ENCODE measurements around the gene GRID2.

The GRID2 gene

GRCh38 chr4:92488496-92488895 is 184.7 kb downstream of the GRID2 start:
- H3K27me3 ChIP-seq (ENCODE audit: control insufficient read depth, insufficient read depth, low read length) = no peaks in the 10 kb centered on the region
- no peak overlapping the region for H3K4me3 ChIP-seq (ENCODE audit: low read depth, low read length)
- H3K4me1 ChIP-seq (ENCODE audit: control insufficient read depth, insufficient read depth, low read length) = peaks cover 16% of the 10 kb centered on the region
- H3K36me3 ChIP-seq (ENCODE audit: control insufficient read depth, insufficient read depth, low read length) = no peaks in the 10 kb centered on the region
- no peak overlapping the region for H3K9ac ChIP-seq (ENCODE audit: low read depth, low read length)
- H3K9me3 ChIP-seq (ENCODE audit: control insufficient read depth, insufficient read depth, low read length) = no peaks in the 10 kb centered on the region

DNA sequence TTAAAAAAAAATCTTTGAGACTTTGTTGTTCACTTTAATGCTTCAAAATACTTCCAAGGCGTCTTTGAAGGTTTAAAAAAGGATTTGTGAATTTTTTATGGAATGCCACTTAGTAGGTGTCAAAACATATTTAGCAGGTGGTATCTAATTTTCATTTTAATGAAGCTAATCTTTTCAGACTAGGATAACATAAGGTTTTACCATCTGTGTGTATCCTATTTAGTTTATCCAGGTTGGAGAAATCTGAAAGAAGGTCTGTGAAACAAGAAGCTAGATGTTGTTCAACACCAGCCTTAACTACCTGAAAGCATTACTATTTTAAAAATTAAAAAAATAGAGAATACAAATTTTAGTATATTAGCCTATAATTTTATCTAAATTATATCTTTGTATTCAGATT is 193.4 kb downstream of the GRID2 start:
- H3K4me3 ChIP-seq (ENCODE audit: low read depth, low read length) = no peak overlapping the region
- H3K9ac ChIP-seq (ENCODE audit: low read depth, low read length) = no peak overlapping the region
- H3K36me3 ChIP-seq (ENCODE audit: control insufficient read depth, insufficient read depth, low read length) = no peaks in the 10 kb centered on the region
- H3K4me1 ChIP-seq (ENCODE audit: control insufficient read depth, insufficient read depth, low read length) = peaks cover 15% of the 10 kb centered on the region
- no peaks in the 10 kb centered on the region for H3K27me3 ChIP-seq (ENCODE audit: control insufficient read depth, insufficient read depth, low read length)
- H3K9me3 ChIP-seq (ENCODE audit: control insufficient read depth, insufficient read depth, low read length) = no peaks in the 10 kb centered on the region

DNA sequence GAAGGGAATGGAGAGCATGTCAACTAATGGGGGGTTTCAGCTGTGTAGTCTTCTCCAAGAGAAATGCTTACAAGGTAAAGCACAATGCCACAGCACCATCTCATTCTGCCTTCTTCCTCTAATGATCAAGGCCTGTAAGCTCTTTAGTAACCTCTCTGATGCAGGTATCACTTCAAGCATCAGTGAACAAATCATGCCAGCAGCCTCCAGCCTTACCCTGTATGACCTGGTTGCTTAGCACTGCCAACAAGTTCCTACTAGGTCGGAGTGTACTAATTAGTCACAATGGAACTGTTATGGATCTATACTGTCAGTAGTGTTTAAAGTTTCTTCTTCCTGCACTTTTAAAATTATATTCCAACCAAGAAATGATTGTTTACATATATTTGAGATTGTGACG is 197.7 kb downstream of the GRID2 start:
- no peak overlapping the region for H3K4me3 ChIP-seq (ENCODE audit: low read depth, low read length)
- H3K36me3 ChIP-seq (ENCODE audit: control insufficient read depth, insufficient read depth, low read length) = no peaks in the 10 kb centered on the region
- H3K4me1 ChIP-seq (ENCODE audit: control insufficient read depth, insufficient read depth, low read length) = peaks cover 31% of the 10 kb centered on the region
- no peaks in the 10 kb centered on the region for H3K9me3 ChIP-seq (ENCODE audit: control insufficient read depth, insufficient read depth, low read length)
- no peaks in the 10 kb centered on the region for H3K27me3 ChIP-seq (ENCODE audit: control insufficient read depth, insufficient read depth, low read length)
- H3K9ac ChIP-seq (ENCODE audit: low read depth, low read length) = no peak overlapping the region

GRCh38 chr4:92506933-92507332 is 203.2 kb downstream of the GRID2 start:
- H3K4me1 ChIP-seq (ENCODE audit: control insufficient read depth, insufficient read depth, low read length) = peaks cover 27% of the 10 kb centered on the region
- H3K36me3 ChIP-seq (ENCODE audit: control insufficient read depth, insufficient read depth, low read length) = no peaks in the 10 kb centered on the region
- no peak overlapping the region for H3K4me3 ChIP-seq (ENCODE audit: low read depth, low read length)
- no peaks in the 10 kb centered on the region for H3K27me3 ChIP-seq (ENCODE audit: control insufficient read depth, insufficient read depth, low read length)
- no peak overlapping the region for H3K9ac ChIP-seq (ENCODE audit: low read depth, low read length)
- H3K9me3 ChIP-seq (ENCODE audit: control insufficient read depth, insufficient read depth, low read length) = no peaks in the 10 kb centered on the region

- H3K27me3 ChIP-seq (ENCODE audit: control insufficient read depth, insufficient read depth, low read length) = no peaks in the 10 kb centered on the region
- H3K9me3 ChIP-seq (ENCODE audit: control insufficient read depth, insufficient read depth, low read length) = no peaks in the 10 kb centered on the region
- no peaks in the 10 kb centered on the region for H3K36me3 ChIP-seq (ENCODE audit: control insufficient read depth, insufficient read depth, low read length)
- no peak overlapping the region for H3K9ac ChIP-seq (ENCODE audit: low read depth, low read length)
- H3K4me1 ChIP-seq (ENCODE audit: control insufficient read depth, insufficient read depth, low read length) = peaks cover 28% of the 10 kb centered on the region
- no peak overlapping the region for H3K4me3 ChIP-seq (ENCODE audit: low read depth, low read length)
Measured at GRCh38 chr4:92514627-92515026, 210.9 kb downstream of the GRID2 start.

- Histone ChIP-seq H3K36me3 (ENCODE audit: control insufficient read depth, insufficient read depth, low read length) (no peaks in the 10 kb centered on the region), H3K4me1 (ENCODE audit: control insufficient read depth, insufficient read depth, low read length) (peaks cover 32% of the 10 kb centered on the region), H3K9me3 (ENCODE audit: control insufficient read depth, insufficient read depth, low read length) (no peaks in the 10 kb centered on the region), H3K4me3 (ENCODE audit: low read depth, low read length) (no peak overlapping the region), H3K9ac (ENCODE audit: low read depth, low read length) (no peak overlapping the region), H3K27me3 (ENCODE audit: control insufficient read depth, insufficient read depth, low read length) (no peaks in the 10 kb centered on the region)
Measured at GRCh38 chr4:92516450-92516849, 212.7 kb downstream of the GRID2 start.

GRCh38 chr4:92519727-92520126 is 216.0 kb downstream of the GRID2 start:
- Histone ChIP-seq H3K36me3 (ENCODE audit: control insufficient read depth, insufficient read depth, low read length) (no peaks in the 10 kb centered on the region), H3K4me3 (ENCODE audit: low read depth, low read length) (no peak overlapping the region), H3K9ac (ENCODE audit: low read depth, low read length) (no peak overlapping the region), H3K4me1 (ENCODE audit: control insufficient read depth, insufficient read depth, low read length) (peaks cover 46% of the 10 kb centered on the region), H3K27me3 (ENCODE audit: control insufficient read depth, insufficient read depth, low read length) (no peaks in the 10 kb centered on the region), H3K9me3 (ENCODE audit: control insufficient read depth, insufficient read depth, low read length) (no peaks in the 10 kb centered on the region)

- no peak overlapping the region for H3K9ac ChIP-seq (ENCODE audit: low read depth, low read length)
Measured at GRCh38 chr4:92520563-92520962, 216.8 kb downstream of the GRID2 start.

DNA sequence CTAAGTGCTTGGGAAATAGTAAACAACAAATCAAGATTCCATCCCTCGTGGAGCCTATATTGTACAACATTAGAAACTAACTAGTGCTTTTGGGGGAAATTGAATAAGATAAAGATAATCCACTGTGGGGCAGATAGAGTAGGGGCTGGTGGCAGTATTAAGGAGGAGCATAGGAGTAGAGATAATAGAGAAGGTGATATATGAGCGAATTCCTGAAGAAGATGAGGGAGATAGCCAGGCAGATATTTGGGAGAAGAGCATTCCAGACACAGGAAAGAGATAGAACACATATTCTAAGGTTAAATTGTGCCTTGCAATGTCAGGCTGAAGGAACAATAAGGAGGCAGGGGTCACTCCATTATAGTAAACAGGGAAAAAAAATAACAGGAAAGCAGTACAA is 218.2 kb downstream of the GRID2 start:
- Histone ChIP-seq H3K4me3 (ENCODE audit: low read depth, low read length) (no peak overlapping the region), H3K4me1 (ENCODE audit: control insufficient read depth, insufficient read depth, low read length) (peaks cover 48% of the 10 kb centered on the region), H3K27me3 (ENCODE audit: control insufficient read depth, insufficient read depth, low read length) (no peaks in the 10 kb centered on the region), H3K9me3 (ENCODE audit: control insufficient read depth, insufficient read depth, low read length) (no peaks in the 10 kb centered on the region), H3K36me3 (ENCODE audit: control insufficient read depth, insufficient read depth, low read length) (no peaks in the 10 kb centered on the region), H3K9ac (ENCODE audit: low read depth, low read length) (no peak overlapping the region)

More at GRCh38 chr4:92520563-92520962, 216.8 kb downstream of the GRID2 start:
- Histone ChIP-seq H3K36me3 (ENCODE audit: control insufficient read depth, insufficient read depth, low read length) (no peaks in the 10 kb centered on the region), H3K27me3 (ENCODE audit: control insufficient read depth, insufficient read depth, low read length) (no peaks in the 10 kb centered on the region), H3K9me3 (ENCODE audit: control insufficient read depth, insufficient read depth, low read length) (no peaks in the 10 kb centered on the region), H3K4me1 (ENCODE audit: control insufficient read depth, insufficient read depth, low read length) (peaks cover 48% of the 10 kb centered on the region), H3K4me3 (ENCODE audit: low read depth, low read length) (no peak overlapping the region)

DNA sequence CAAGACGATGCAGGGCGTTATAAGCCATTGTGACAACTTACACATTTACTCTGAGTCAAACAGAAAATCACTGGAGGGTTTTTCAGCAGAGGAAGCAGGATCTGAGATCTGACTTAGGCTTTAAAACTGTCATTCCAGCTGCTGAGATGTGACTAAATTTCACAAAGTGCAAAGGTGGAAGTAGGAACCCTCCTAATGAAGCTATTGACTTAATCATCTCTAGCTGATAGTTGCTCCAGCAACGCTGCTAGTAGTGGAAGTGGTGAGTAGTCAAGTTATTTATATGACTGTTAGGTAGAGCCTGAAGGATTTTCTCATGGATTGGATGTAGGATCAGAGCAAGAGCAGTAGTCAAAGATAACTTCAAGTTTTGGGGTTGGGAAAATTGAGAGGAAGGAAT is 218.6 kb downstream of the GRID2 start:
- H3K4me1 ChIP-seq (ENCODE audit: control insufficient read depth, insufficient read depth, low read length) = peaks cover 46% of the 10 kb centered on the region
- no peak overlapping the region for H3K9ac ChIP-seq (ENCODE audit: low read depth, low read length)
- no peaks in the 10 kb centered on the region for H3K9me3 ChIP-seq (ENCODE audit: control insufficient read depth, insufficient read depth, low read length)
- H3K4me3 ChIP-seq (ENCODE audit: low read depth, low read length) = no peak overlapping the region
- no peaks in the 10 kb centered on the region for H3K27me3 ChIP-seq (ENCODE audit: control insufficient read depth, insufficient read depth, low read length)
- H3K36me3 ChIP-seq (ENCODE audit: control insufficient read depth, insufficient read depth, low read length) = no peaks in the 10 kb centered on the region

GRCh38 chr4:92524131-92524530 is 220.4 kb downstream of the GRID2 start:
- no peaks in the 10 kb centered on the region for H3K27me3 ChIP-seq (ENCODE audit: control insufficient read depth, insufficient read depth, low read length)
- H3K4me1 ChIP-seq (ENCODE audit: control insufficient read depth, insufficient read depth, low read length) = peaks cover 34% of the 10 kb centered on the region
- no peak overlapping the region for H3K4me3 ChIP-seq (ENCODE audit: low read depth, low read length)
- H3K9me3 ChIP-seq (ENCODE audit: control insufficient read depth, insufficient read depth, low read length) = no peaks in the 10 kb centered on the region
- H3K36me3 ChIP-seq (ENCODE audit: control insufficient read depth, insufficient read depth, low read length) = no peaks in the 10 kb centered on the region
- H3K9ac ChIP-seq (ENCODE audit: low read depth, low read length) = no peak overlapping the region

DNA sequence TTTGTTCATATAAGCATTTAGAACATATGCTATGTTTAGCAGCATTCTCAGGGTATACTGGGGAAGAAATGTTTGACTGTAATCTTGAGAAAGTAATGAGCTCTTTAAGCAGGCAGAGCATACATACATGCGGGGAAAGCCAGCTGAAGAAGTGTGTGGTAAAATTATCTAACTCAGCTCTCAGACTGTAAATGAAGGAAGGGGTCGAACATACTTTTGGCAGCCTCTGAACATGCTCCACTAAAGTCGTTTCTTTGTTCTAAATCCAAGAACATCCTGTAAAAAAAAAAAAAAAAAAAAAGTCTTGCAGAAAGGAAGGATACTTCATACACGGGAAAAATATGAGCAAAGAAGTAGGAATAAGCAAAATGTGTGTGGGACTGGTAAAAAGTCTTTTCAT is 224.8 kb downstream of the GRID2 start:
- H3K27me3 ChIP-seq (ENCODE audit: control insufficient read depth, insufficient read depth, low read length) = no peaks in the 10 kb centered on the region
- no peak overlapping the region for H3K4me3 ChIP-seq (ENCODE audit: low read depth, low read length)
- H3K36me3 ChIP-seq (ENCODE audit: control insufficient read depth, insufficient read depth, low read length) = no peaks in the 10 kb centered on the region
- peaks cover 14% of the 10 kb centered on the region for H3K4me1 ChIP-seq (ENCODE audit: control insufficient read depth, insufficient read depth, low read length)
- H3K9me3 ChIP-seq (ENCODE audit: control insufficient read depth, insufficient read depth, low read length) = no peaks in the 10 kb centered on the region
- H3K9ac ChIP-seq (ENCODE audit: low read depth, low read length) = no peak overlapping the region

- Histone ChIP-seq H3K36me3 (ENCODE audit: control insufficient read depth, insufficient read depth, low read length) (no peaks in the 10 kb centered on the region), H3K4me3 (ENCODE audit: low read depth, low read length) (no peak overlapping the region), H3K27me3 (ENCODE audit: control insufficient read depth, insufficient read depth, low read length) (no peaks in the 10 kb centered on the region), H3K9ac (ENCODE audit: low read depth, low read length) (no peak overlapping the region), H3K9me3 (ENCODE audit: control insufficient read depth, insufficient read depth, low read length) (no peaks in the 10 kb centered on the region), H3K4me1 (ENCODE audit: control insufficient read depth, insufficient read depth, low read length) (peaks cover 9% of the 10 kb centered on the region)
Measured at GRCh38 chr4:92529510-92529909, 225.7 kb downstream of the GRID2 start.
